SK-N-SH (cell line): Measurements from ENCODE around the gene ARHGAP25.

Experiments
- EZH2phosphoT487 ChIP-seq: fragments of 200-600 bp; sonication (generic); IDR thresholded peaks from 2 replicates; pipeline ENCODE4 v1.6.1; 2017; ENCODE audit warnings: low read depth, mixed run types, mild to moderate bottlenecking, antibody characterized with exemption, moderate library complexity, borderline replicate concordance
- FOSL2 ChIP-seq: IDR thresholded peaks from 2 replicates; pipeline ENCODE4 v1.4.0; 2012; ENCODE audit warnings: low read depth, mild to moderate bottlenecking, moderate library complexity, borderline replicate concordance
- FOXJ3 ChIP-seq: sonication (generic); formaldehyde crosslinking; IDR thresholded peaks from 2 replicates; pipeline ENCODE4 v1.5.1; 2020; ENCODE audit warnings: mild to moderate bottlenecking, missing genetic modification reagents
- NRF1 ChIP-seq: IDR thresholded peaks from 2 replicates; pipeline ENCODE4 v1.6.1; 2012; ENCODE audit warnings: low read depth, mild to moderate bottlenecking, low read length
- POLR2AphosphoS5 ChIP-seq: IDR thresholded peaks from 2 replicates; pipeline ENCODE4 v1.6.1; 2012; ENCODE audit warnings: low read depth, low read length
- RCOR1 ChIP-seq: fragments of 150-350 bp; IDR thresholded peaks from 2 replicates; pipeline ENCODE4 v1.6.1; 2017; ENCODE audit warnings: antibody characterized with exemption, low read length
- RFX5 ChIP-seq: IDR thresholded peaks from 2 replicates; pipeline ENCODE4 v1.6.1; 2012; ENCODE audit warnings: mild to moderate bottlenecking, improper control_type of control experiment, low read length
- TAF1 ChIP-seq: IDR thresholded peaks from 2 replicates; pipeline ENCODE4 v1.6.1; 2012; ENCODE audit warnings: low read depth, mild to moderate bottlenecking, low read length, moderate library complexity, borderline replicate concordance
- TCF12 ChIP-seq: IDR thresholded peaks from 2 replicates; pipeline ENCODE4 v1.4.0; 2012
- ZBTB33 ChIP-seq: IDR thresholded peaks from 2 replicates; pipeline ENCODE4 v1.4.0; 2012; ENCODE audit warnings: low read depth, borderline replicate concordance
- TF ChIP-seq, protein P1 (sequence below): fragments of 200-600 bp; sonication (generic); IDR thresholded peaks from 2 replicates; pipeline ENCODE4 v1.6.1; 2017; ENCODE audit warnings: antibody characterized with exemption, mild to moderate bottlenecking, moderate library complexity
- TF ChIP-seq, protein P2 (sequence below): fragments of 150-350 bp; IDR thresholded peaks from 2 replicates; pipeline ENCODE4 v1.6.1; 2016; ENCODE audit warnings: mild to moderate bottlenecking, low read depth, low read length
- TF ChIP-seq, protein P3 (sequence below): IDR thresholded peaks from 2 replicates; pipeline ENCODE4 v1.4.0; 2012; ENCODE audit warnings: low read depth
- TF ChIP-seq, protein P4 (sequence below): fragments of 150-350 bp; IDR thresholded peaks from 2 replicates; pipeline ENCODE4 v1.6.1; 2017; ENCODE audit warnings: antibody characterized with exemption, low read length, low read depth, borderline replicate concordance

- TF ChIP-seq, protein P1, sequence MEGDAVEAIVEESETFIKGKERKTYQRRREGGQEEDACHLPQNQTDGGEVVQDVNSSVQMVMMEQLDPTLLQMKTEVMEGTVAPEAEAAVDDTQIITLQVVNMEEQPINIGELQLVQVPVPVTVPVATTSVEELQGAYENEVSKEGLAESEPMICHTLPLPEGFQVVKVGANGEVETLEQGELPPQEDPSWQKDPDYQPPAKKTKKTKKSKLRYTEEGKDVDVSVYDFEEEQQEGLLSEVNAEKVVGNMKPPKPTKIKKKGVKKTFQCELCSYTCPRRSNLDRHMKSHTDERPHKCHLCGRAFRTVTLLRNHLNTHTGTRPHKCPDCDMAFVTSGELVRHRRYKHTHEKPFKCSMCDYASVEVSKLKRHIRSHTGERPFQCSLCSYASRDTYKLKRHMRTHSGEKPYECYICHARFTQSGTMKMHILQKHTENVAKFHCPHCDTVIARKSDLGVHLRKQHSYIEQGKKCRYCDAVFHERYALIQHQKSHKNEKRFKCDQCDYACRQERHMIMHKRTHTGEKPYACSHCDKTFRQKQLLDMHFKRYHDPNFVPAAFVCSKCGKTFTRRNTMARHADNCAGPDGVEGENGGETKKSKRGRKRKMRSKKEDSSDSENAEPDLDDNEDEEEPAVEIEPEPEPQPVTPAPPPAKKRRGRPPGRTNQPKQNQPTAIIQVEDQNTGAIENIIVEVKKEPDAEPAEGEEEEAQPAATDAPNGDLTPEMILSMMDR = no peak
- TF ChIP-seq, protein P2, sequence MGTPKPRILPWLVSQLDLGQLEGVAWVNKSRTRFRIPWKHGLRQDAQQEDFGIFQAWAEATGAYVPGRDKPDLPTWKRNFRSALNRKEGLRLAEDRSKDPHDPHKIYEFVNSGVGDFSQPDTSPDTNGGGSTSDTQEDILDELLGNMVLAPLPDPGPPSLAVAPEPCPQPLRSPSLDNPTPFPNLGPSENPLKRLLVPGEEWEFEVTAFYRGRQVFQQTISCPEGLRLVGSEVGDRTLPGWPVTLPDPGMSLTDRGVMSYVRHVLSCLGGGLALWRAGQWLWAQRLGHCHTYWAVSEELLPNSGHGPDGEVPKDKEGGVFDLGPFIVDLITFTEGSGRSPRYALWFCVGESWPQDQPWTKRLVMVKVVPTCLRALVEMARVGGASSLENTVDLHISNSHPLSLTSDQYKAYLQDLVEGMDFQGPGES = no peak
- no peak for TF ChIP-seq FOSL2
- TF ChIP-seq, protein P3, sequence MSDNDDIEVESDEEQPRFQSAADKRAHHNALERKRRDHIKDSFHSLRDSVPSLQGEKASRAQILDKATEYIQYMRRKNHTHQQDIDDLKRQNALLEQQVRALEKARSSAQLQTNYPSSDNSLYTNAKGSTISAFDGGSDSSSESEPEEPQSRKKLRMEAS = no peak
- TF ChIP-seq NRF1 = no peak
- TF ChIP-seq FOXJ3 (CRISPR knock-in tag) = no peak
- TF ChIP-seq RCOR1 = no peak
- TF ChIP-seq EZH2phosphoT487 = no peak
- TF ChIP-seq TAF1 = no peak
- TF ChIP-seq TCF12 = no peak
- TF ChIP-seq, protein P4, sequence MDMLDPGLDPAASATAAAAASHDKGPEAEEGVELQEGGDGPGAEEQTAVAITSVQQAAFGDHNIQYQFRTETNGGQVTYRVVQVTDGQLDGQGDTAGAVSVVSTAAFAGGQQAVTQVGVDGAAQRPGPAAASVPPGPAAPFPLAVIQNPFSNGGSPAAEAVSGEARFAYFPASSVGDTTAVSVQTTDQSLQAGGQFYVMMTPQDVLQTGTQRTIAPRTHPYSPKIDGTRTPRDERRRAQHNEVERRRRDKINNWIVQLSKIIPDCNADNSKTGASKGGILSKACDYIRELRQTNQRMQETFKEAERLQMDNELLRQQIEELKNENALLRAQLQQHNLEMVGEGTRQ = no peak
- TF ChIP-seq RFX5 = no peak
- no peak for TF ChIP-seq POLR2AphosphoS5
- TF ChIP-seq ZBTB33 = no peak
Measured at GRCh38 chr2:68811364-68811763, 76.8 kb downstream of the ARHGAP25 start.
